NCI-H446 treated with DMSO at 0.1 percent for 48 hours (cell line): ENCODE data around the gene TP53I11.

Experiments used
- DNase-seq: peaks from one replicate; lab custom pipeline; 2025; lab: John Stamatoyannopoulos, UW

The TP53I11 gene

DNA sequence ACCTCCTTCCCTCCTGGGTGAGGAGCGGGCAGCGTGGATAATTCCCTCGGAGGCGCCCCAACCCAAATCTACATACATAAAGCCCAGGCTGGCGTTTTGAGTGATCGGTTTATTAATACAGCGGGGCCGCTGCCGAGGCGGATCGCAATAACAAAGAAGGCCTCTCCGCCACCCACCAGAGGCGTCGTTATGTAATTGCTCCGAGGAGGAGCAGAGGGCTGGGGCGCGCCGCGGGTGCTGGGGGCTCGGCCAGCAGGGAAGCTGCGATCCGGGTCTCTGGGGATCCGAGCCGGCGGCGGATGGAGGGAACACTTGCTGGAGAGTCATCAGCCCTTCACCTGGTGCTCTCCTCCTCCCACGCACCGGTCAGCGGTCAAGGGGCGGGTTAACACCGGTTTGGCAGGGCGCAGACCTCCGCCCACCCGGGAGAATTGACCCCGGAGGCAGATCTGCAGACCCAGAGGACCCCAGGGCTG lies 6.4 kb upstream of the TP53I11 start:
- DNase-seq, result no peak

- DNase-seq, result no peak
These were observed 4.5 kb upstream of the TP53I11 start for GRCh38 chr11:44955015-44955738.

GRCh38 chr11:44954051-44954906 lies 3.6 kb upstream of the TP53I11 start:
- no peak for DNase-seq

GRCh38 chr11:44952500-44953260 lies 2.0 kb upstream of the TP53I11 start:
- no peak for DNase-seq

DNA sequence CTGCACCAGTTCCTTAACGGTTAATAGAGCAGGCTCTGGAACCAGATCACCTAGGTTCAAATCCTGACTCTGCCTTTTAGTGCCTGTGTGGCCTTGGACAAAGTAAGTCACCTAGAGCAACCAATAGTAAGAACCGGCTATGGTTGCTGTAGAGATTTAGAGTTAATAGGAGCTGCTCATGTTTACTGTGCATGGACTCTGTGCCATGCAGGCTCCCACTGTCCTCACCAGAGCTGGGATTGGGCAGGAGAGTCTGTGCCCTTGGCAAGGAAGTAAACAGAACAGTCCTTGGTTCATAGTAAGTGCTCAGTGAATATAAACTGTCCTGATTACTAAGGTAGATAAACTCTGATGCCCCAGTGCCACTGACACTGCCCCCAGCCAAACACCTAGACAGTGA lies 1.4 kb upstream of the TP53I11 start:
- DNase-seq, result no peak

DNA sequence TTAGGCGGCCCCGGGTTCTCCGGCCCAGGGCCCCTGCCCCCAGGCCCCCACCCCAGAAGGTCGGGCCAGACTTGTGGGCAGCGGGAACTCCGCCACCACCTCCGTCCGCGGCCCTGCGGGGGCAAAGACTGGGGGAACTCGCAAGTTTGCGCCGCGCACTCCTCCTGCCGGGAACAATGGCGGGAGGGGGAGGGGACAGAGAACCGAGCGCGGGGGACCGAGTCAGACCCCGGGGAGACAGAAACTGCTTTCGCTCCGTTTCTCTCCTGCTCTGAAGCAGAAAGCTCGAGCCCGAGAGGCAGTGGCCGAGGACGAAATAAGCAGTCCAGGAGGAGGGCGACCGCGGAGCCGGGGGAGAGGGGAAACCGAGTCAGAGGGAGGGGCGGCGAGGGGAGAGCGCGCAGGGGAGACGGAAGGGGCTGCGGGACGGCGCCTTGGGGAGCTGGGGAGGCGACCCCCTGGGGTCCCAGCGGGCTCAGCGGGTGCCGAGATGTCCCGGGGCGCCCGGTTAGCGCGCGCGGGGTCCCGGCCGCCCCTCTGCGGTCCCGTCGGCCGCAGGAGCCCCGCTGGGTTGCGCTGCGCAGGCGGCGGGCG lies 555 bp downstream of the TP53I11 start:
- DNase-seq, result no peak

- DNase-seq, result no peak
These were observed 1.3 kb downstream of the TP53I11 start for GRCh38 chr11:44949160-44950030.

DNA sequence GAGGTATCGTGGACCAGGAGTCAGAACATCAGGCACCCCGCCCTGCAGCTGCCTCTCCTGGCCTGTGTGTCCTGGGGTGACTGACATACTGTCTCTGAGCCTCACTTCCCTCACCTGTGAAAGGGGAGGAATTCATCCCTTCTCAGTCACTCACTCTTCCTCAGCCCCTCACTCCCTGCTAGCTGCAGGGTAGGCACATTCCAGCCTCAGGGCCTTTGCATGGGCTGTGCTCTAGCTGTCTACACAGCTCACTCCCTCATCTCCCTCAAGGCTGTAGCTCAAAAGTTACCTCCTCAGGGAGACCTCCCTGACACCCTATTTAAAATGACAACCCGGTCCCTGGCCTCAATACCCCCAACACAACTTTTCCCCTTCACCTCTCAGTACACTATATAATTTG lies 2.5 kb downstream of the TP53I11 start:
- no peak for DNase-seq

- no peak for DNase-seq
These were observed 3.6 kb downstream of the TP53I11 start for GRCh38 chr11:44947114-44947513.

GRCh38 chr11:44946263-44946662 lies 4.4 kb downstream of the TP53I11 start:
- DNase-seq, result no peak

DNA sequence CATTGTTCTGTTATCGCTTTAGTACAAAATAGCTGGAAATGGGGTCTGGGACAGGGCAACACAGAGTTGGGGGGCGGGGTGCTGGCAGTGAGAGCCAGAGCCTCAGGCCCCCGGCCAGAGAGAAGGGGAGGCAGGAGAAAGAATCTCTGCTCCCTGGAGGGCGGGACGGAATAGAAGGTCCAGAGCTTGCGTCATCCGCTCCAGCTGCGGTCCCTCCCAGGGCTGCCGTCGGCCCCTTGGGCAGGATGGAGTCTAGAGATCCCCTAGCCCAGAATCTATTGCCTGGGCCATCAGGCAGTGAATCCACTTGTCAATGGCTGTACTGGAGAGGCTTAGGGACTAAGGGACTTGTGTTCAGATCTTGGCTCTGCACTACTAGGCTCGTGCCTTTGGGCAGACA lies 5.0 kb downstream of the TP53I11 start:
- DNase-seq, result no peak

GRCh38 chr11:44944853-44945235 lies 5.8 kb downstream of the TP53I11 start:
- no peak for DNase-seq

DNA sequence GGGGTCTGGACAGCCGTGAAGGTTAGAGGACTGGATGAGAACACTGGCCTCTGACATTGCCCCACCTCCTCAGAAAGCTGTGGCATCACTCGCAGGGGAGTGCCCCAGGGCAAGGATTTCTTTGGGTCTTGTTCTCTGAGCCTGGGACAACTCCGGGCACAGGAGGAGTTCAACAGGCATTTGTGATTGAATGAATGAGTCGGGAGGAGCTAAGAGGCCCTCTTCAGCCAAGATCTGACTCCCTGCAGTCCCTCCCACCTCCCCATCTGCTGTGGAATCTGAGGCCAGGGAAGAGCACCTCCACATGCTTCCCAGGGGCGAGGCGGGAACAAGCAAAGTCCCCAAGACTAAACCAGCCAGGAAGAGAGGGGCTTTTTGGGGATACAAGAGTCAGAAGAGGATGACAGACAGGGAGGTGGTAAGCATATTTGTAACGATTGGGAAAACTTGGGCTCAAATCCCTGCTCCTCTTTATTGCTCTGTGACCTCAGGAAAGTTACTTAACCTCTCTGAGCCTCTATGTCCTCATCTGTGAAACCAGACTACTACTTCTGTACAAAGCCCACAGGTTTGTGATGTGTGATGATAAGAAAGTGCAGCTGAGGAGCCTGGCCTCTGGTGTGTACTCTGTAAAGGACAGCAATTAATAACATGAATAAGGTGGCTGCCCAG lies 6.4 kb downstream of the TP53I11 start:
- peak; percentile 60 for DNase-seq

DNA sequence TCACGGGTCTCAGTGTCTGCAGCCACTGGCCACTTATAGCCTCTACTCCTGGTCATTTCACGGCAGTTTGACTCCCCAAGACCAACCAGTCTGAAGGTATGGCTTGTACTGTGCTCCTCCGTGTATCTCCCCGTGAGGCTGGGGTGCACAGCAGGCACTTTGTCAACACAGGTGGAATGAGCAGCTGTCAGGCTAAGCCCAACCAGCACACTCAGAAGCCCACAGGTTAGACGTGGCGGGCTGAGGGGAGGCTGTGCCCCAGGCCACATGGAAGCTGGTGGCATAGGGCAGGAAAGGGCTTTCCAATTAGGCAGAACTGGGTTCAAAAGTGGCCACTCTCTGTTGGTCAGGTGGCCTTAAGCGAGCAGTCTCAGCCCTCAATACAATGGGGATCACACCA lies 7.0 kb downstream of the TP53I11 start:
- no peak for DNase-seq

DNA sequence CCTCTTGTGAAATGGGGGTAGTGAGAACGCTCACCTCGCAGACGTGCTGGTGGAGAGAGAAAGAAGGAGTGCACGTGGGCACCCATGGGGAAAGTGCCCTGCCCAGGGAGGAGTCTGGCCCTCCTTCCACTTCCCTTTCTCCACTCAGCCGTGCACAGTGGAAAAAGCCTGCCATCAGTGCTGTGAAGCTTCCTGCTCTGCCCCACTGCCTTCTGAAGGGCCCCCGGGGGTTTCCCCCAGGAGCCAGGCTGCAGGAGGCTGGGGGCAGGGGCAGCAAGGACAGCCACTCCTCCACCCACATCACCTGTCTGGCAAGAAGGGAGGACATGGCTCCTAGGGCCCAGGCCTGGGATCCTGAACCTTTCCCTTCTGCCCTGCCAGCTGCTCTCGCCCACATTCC lies 7.6 kb downstream of the TP53I11 start:
- DNase-seq, result no peak

GRCh38 chr11:44942029-44942955 lies 8.4 kb downstream of the TP53I11 start:
- DNase-seq, result no peak

- DNase-seq, result no peak
These were observed 9.2 kb downstream of the TP53I11 start for GRCh38 chr11:44941259-44942021.

- no peak for DNase-seq
These were observed 9.8 kb downstream of the TP53I11 start for GRCh38 chr11:44940835-44941234.

GRCh38 chr11:44940404-44940803 lies 10.3 kb downstream of the TP53I11 start:
- DNase-seq, result no peak
